GM23338 (cell line): ENCODE data around the gene FBXW8. TPM values are rescaled to one million over a fixed set of nuclear protein-coding genes. Genes with fewer than 3 reads are reported as not detected.

ENCODE experiments used
- ATAC-seq: fragments of 200-7000 bp; cut with Tn5 transposase; 3 replicates; pipeline ENCODE4 v1.9.1; 2020
- DNase-seq: peaks from one replicate; pipeline ENCODE4 v3.0.0-alpha.2; 2015; ENCODE audit warnings: low spot score
- H2AFZ ChIP-seq: fragments of 200-600 bp; sonication (generic); 2 replicates; pipeline ENCODE4 v1.8.0; 2016; ENCODE audit warnings: antibody characterized with exemption, mild to moderate bottlenecking, moderate library complexity
- H3F3A ChIP-seq: fragments of 200-600 bp; sonication (generic); replicated peaks from 2 replicates; pipeline ENCODE4 v1.8.0; 2017; ENCODE audit warnings: antibody characterized with exemption, mixed run types, low read depth
- H3K27ac ChIP-seq: fragments of 200-600 bp; sonication (generic); 2 replicates; pipeline ENCODE4 v1.6.1; 2016; ENCODE audit warnings: low read depth
- H3K27me3 ChIP-seq: fragments of 200-600 bp; sonication (generic); 2 replicates; pipeline ENCODE4 v1.8.0; 2016; ENCODE audit warnings: mild to moderate bottlenecking, mixed run types, moderate library complexity; ENCODE audit not compliant: insufficient read depth
- H3K36me3 ChIP-seq: fragments of 200-600 bp; sonication (generic); 2 replicates; pipeline ENCODE4 v1.8.0; 2016; ENCODE audit warnings: mild to moderate bottlenecking; ENCODE audit not compliant: insufficient read depth
- H3K4me1 ChIP-seq: fragments of 200-600 bp; sonication (generic); 2 replicates; pipeline ENCODE4 v1.8.0; 2016; ENCODE audit warnings: mild to moderate bottlenecking, moderate library complexity; ENCODE audit not compliant: insufficient read depth
- H3K4me2 ChIP-seq: fragments of 200-600 bp; sonication (generic); 2 replicates; pipeline ENCODE4 v1.7.1; 2017; ENCODE audit warnings: mixed run types
- H3K4me3 ChIP-seq: fragments of 200-600 bp; sonication (generic); 2 replicates; pipeline ENCODE4 v1.6.1; 2016; ENCODE audit warnings: mixed run types
- H3K79me2 ChIP-seq: fragments of 200-600 bp; sonication (generic); replicated peaks from 2 replicates; pipeline ENCODE4 v1.8.0; 2017; ENCODE audit warnings: mild to moderate bottlenecking; ENCODE audit not compliant: insufficient read depth
- H3K9me2 ChIP-seq: fragments of 200-600 bp; sonication (generic); 2 replicates; pipeline ENCODE4 v1.8.0; 2017; ENCODE audit not compliant: insufficient read depth
- H4K20me1 ChIP-seq: fragments of 200-600 bp; sonication (generic); replicated peaks from 2 replicates; pipeline ENCODE4 v1.8.0; 2017; ENCODE audit warnings: mild to moderate bottlenecking; ENCODE audit not compliant: insufficient read depth
- H3K27ac Mint-ChIP-seq: 2 replicates; pipeline ENCODE4 v1.8.0; 2020; ENCODE audit warnings: inconsistent platforms, mild to moderate bottlenecking, moderate library complexity, mixed read lengths
- H3K27me3 Mint-ChIP-seq: 3 replicates; pipeline ENCODE4 v1.8.0; 2022; ENCODE audit warnings: low read depth, mild to moderate bottlenecking, moderate library complexity, mixed read lengths, inconsistent platforms; ENCODE audit not compliant: insufficient read depth, poor library complexity
- H3K36me3 Mint-ChIP-seq: 3 replicates; pipeline ENCODE4 v1.8.0; 2021; ENCODE audit warnings: low read depth, mild to moderate bottlenecking, inconsistent platforms, moderate library complexity, mixed read lengths
- H3K4me1 Mint-ChIP-seq: 3 replicates; pipeline ENCODE4 v1.8.0; 2020; ENCODE audit warnings: mild to moderate bottlenecking, inconsistent platforms, mixed read lengths
- H3K4me3 Mint-ChIP-seq: 3 replicates; pipeline ENCODE4 v1.8.0; 2021; ENCODE audit warnings: moderate library complexity, mild to moderate bottlenecking, inconsistent platforms, mixed read lengths
- H3K9me3 Mint-ChIP-seq: 3 replicates; pipeline ENCODE4 v1.8.0; 2020; ENCODE audit warnings: moderate library complexity, mild to moderate bottlenecking, inconsistent platforms, mixed read lengths
- CREB1 ChIP-seq: fragments of 250-450 bp; sonication (Bioruptor Pico); IDR thresholded peaks from 2 replicates; pipeline ENCODE4 v1.5.0; 2020; ENCODE audit warnings: low read depth, mild to moderate bottlenecking, moderate library complexity
- EZH2 ChIP-seq: fragments of 200-600 bp; sonication (generic); IDR thresholded peaks from one replicate; pipeline ENCODE4 v1.8.0; 2017; ENCODE audit warnings: antibody characterized with exemption, mild to moderate bottlenecking, low read depth; ENCODE audit not compliant: unreplicated experiment
- EZH2phosphoT487 ChIP-seq: fragments of 200-600 bp; sonication (generic); IDR thresholded peaks from one replicate; pipeline ENCODE4 v1.8.1; 2018; ENCODE audit warnings: antibody characterized with exemption; ENCODE audit not compliant: unreplicated experiment
- JUNB ChIP-seq: IDR thresholded peaks from one replicate; pipeline ENCODE4 v1.6.1; 2016; ENCODE audit warnings: antibody characterized with exemption; ENCODE audit not compliant: unreplicated experiment
- NANOG ChIP-seq: IDR thresholded peaks from 2 replicates; pipeline ENCODE4 v1.6.1; 2016; ENCODE audit warnings: antibody characterized with exemption, borderline replicate concordance
- POLR2AphosphoS5 ChIP-seq: IDR thresholded peaks from 2 replicates; pipeline ENCODE4 v1.6.1; 2016; ENCODE audit warnings: antibody characterized with exemption, low read depth
- STAT1 ChIP-seq: IDR thresholded peaks from one replicate; pipeline ENCODE4 v1.6.1; 2016; ENCODE audit warnings: antibody characterized with exemption; ENCODE audit not compliant: unreplicated experiment
- ZNF114 ChIP-seq: fragments of 250-450 bp; sonication (Bioruptor Pico); IDR thresholded peaks from 2 replicates; pipeline ENCODE4 v1.5.0; 2020; ENCODE audit warnings: mild to moderate bottlenecking, moderate library complexity
- ZNF331 ChIP-seq: fragments of 250-450 bp; sonication (Bioruptor Pico); IDR thresholded peaks from 2 replicates; pipeline ENCODE4 v1.5.0; 2020; ENCODE audit warnings: low read depth, mild to moderate bottlenecking, moderate library complexity
- polyA plus RNA-seq: library from polyadenylated mRNA; unstranded; fragments of >200 nt; fragmentation: Nextera tagmentation; extraction: Ambion mirVana; gene quantifications from 2 replicates; pipeline ENCODE4 v1.2.1, GENCODE V29; 2016
- total RNA-seq: library from RNA; depleted of rRNA; stranded (reverse); fragments of >200 nt; shearing (Covaris generic); gene quantifications from 2 replicates; pipeline ENCODE4 v1.2.3, GENCODE V29; 2014
- TF ChIP-seq, protein P1 (sequence below), 2 experiments: fragments of 200-600 bp in 1 of 2; sonication (generic) in 1 of 2; conservative IDR thresholded peaks; 2 replicates each; pipeline versions ENCODE4 v1.5.1 to v1.6.1; 2016 to 2017; ENCODE audit warnings: antibody characterized with exemption in 2 of 2, low read depth in 2 of 2, mild to moderate bottlenecking in 2 of 2, moderate library complexity in 1 of 2
- TF ChIP-seq, protein P2 (sequence below): IDR thresholded peaks from one replicate; pipeline ENCODE4 v1.6.1; 2018; ENCODE audit warnings: antibody characterized with exemption; ENCODE audit not compliant: unreplicated experiment
- TF ChIP-seq, protein P3 (sequence below): fragments of 250-450 bp; sonication (Bioruptor Pico); IDR thresholded peaks from 2 replicates; pipeline ENCODE4 v1.5.0; 2020; ENCODE audit warnings: mild to moderate bottlenecking, moderate library complexity
- TF ChIP-seq, protein P4 (sequence below): IDR thresholded peaks from 2 replicates; pipeline ENCODE4 v1.6.1; 2016; ENCODE audit warnings: antibody characterized with exemption

FBXW8 gene
- total and polyA plus RNA-seq, 2 experiments from 2014 or later = 4.6 to 13.9 TPM

DNA sequence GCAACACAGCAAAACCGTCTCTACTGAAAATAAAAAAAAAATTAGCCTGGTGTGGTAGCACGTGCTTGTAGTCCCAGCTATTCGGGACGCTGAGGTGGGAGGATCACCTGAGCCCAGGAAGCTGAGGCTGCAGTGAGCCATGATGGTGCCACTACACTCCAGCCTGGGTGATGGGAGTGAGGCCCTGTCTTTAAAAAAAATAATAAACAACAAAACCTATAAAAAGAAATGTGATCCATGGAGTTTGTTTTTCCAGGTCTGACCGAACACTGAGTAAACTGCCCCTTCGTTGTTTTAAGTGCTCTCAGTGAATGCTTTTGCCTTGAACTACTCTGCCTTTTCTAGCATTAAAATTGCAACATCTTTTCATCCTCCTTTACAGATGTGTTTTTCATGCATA lies 111.7 kb downstream of the FBXW8 start:
- H3K4me3 Mint-ChIP-seq = no peak overlapping the region
- Histone ChIP-seq H2AFZ (no peak overlapping the region), H3K4me1 (no peaks in the 10 kb centered on the region), H3K4me3 (no peak overlapping the region), H3K9me2 (no peaks in the 10 kb centered on the region), H3K27me3 (no peaks in the 10 kb centered on the region), H3F3A (no peaks in the 10 kb centered on the region; the same call in 1 of the 2 replicates), H3K79me2 (0 out of 2 replicates have a peak, but pooled peaks cover 6% of the 10 kb centered on the region), H3K36me3 (no peaks in the 10 kb centered on the region), H4K20me1 (peaks cover 5% of the 10 kb centered on the region; the same call in 1 of the 2 replicates), H3K4me2 (no peak overlapping the region), H3K27ac (no peak overlapping the region)
- ATAC-seq = no peak
- H3K4me1 Mint-ChIP-seq = peaks cover 29% of the 10 kb centered on the region
- no peaks in the 10 kb centered on the region for H3K9me3 Mint-ChIP-seq
- peaks cover 27% of the 10 kb centered on the region; the same call in 2 of the 3 replicates for H3K36me3 Mint-ChIP-seq
- no peak for DNase-seq
- TF ChIP-seq, protein P1, sequence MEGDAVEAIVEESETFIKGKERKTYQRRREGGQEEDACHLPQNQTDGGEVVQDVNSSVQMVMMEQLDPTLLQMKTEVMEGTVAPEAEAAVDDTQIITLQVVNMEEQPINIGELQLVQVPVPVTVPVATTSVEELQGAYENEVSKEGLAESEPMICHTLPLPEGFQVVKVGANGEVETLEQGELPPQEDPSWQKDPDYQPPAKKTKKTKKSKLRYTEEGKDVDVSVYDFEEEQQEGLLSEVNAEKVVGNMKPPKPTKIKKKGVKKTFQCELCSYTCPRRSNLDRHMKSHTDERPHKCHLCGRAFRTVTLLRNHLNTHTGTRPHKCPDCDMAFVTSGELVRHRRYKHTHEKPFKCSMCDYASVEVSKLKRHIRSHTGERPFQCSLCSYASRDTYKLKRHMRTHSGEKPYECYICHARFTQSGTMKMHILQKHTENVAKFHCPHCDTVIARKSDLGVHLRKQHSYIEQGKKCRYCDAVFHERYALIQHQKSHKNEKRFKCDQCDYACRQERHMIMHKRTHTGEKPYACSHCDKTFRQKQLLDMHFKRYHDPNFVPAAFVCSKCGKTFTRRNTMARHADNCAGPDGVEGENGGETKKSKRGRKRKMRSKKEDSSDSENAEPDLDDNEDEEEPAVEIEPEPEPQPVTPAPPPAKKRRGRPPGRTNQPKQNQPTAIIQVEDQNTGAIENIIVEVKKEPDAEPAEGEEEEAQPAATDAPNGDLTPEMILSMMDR (conservative IDR thresholded peaks at IDR 0.05; ENCODE audit: low read depth in 2 of 2) = no peak
- no peak for TF ChIP-seq NANOG
- TF ChIP-seq, protein P2, sequence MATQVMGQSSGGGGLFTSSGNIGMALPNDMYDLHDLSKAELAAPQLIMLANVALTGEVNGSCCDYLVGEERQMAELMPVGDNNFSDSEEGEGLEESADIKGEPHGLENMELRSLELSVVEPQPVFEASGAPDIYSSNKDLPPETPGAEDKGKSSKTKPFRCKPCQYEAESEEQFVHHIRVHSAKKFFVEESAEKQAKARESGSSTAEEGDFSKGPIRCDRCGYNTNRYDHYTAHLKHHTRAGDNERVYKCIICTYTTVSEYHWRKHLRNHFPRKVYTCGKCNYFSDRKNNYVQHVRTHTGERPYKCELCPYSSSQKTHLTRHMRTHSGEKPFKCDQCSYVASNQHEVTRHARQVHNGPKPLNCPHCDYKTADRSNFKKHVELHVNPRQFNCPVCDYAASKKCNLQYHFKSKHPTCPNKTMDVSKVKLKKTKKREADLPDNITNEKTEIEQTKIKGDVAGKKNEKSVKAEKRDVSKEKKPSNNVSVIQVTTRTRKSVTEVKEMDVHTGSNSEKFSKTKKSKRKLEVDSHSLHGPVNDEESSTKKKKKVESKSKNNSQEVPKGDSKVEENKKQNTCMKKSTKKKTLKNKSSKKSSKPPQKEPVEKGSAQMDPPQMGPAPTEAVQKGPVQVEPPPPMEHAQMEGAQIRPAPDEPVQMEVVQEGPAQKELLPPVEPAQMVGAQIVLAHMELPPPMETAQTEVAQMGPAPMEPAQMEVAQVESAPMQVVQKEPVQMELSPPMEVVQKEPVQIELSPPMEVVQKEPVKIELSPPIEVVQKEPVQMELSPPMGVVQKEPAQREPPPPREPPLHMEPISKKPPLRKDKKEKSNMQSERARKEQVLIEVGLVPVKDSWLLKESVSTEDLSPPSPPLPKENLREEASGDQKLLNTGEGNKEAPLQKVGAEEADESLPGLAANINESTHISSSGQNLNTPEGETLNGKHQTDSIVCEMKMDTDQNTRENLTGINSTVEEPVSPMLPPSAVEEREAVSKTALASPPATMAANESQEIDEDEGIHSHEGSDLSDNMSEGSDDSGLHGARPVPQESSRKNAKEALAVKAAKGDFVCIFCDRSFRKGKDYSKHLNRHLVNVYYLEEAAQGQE = no peak
- no peak for TF ChIP-seq EZH2
- no peak for TF ChIP-seq STAT1
- TF ChIP-seq POLR2AphosphoS5 = no peak
- TF ChIP-seq, protein P3, sequence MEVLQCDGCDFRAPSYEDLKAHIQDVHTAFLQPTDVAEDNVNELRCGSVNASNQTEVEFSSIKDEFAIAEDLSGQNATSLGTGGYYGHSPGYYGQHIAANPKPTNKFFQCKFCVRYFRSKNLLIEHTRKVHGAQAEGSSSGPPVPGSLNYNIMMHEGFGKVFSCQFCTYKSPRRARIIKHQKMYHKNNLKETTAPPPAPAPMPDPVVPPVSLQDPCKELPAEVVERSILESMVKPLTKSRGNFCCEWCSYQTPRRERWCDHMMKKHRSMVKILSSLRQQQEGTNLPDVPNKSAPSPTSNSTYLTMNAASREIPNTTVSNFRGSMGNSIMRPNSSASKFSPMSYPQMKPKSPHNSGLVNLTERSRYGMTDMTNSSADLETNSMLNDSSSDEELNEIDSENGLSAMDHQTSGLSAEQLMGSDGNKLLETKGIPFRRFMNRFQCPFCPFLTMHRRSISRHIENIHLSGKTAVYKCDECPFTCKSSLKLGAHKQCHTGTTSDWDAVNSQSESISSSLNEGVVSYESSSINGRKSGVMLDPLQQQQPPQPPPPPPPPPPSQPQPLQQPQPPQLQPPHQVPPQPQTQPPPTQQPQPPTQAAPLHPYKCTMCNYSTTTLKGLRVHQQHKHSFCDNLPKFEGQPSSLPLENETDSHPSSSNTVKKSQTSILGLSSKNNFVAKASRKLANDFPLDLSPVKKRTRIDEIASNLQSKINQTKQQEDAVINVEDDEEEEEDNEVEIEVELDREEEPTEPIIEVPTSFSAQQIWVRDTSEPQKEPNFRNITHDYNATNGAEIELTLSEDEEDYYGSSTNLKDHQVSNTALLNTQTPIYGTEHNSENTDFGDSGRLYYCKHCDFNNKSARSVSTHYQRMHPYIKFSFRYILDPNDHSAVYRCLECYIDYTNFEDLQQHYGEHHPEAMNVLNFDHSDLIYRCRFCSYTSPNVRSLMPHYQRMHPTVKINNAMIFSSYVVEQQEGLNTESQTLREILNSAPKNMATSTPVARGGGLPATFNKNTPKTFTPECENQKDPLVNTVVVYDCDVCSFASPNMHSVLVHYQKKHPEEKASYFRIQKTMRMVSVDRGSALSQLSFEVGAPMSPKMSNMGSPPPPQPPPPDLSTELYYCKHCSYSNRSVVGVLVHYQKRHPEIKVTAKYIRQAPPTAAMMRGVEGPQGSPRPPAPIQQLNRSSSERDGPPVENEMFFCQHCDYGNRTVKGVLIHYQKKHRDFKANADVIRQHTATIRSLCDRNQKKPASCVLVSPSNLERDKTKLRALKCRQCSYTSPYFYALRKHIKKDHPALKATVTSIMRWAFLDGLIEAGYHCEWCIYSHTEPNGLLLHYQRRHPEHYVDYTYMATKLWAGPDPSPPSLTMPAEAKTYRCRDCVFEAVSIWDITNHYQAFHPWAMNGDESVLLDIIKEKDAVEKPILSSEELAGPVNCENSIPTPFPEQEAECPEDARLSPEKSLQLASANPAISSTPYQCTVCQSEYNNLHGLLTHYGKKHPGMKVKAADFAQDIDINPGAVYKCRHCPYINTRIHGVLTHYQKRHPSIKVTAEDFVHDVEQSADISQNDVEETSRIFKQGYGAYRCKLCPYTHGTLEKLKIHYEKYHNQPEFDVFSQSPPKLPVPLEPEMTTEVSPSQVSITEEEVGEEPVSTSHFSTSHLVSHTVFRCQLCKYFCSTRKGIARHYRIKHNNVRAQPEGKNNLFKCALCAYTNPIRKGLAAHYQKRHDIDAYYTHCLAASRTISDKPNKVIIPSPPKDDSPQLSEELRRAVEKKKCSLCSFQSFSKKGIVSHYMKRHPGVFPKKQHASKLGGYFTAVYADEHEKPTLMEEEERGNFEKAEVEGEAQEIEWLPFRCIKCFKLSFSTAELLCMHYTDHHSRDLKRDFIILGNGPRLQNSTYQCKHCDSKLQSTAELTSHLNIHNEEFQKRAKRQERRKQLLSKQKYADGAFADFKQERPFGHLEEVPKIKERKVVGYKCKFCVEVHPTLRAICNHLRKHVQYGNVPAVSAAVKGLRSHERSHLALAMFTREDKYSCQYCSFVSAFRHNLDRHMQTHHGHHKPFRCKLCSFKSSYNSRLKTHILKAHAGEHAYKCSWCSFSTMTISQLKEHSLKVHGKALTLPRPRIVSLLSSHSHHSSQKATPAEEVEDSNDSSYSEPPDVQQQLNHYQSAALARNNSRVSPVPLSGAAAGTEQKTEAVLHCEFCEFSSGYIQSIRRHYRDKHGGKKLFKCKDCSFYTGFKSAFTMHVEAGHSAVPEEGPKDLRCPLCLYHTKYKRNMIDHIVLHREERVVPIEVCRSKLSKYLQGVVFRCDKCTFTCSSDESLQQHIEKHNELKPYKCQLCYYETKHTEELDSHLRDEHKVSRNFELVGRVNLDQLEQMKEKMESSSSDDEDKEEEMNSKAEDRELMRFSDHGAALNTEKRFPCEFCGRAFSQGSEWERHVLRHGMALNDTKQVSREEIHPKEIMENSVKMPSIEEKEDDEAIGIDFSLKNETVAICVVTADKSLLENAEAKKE = no peak
- TF ChIP-seq ZNF331 (CRISPR knock-in tag) = no peak
- TF ChIP-seq, protein P4, sequence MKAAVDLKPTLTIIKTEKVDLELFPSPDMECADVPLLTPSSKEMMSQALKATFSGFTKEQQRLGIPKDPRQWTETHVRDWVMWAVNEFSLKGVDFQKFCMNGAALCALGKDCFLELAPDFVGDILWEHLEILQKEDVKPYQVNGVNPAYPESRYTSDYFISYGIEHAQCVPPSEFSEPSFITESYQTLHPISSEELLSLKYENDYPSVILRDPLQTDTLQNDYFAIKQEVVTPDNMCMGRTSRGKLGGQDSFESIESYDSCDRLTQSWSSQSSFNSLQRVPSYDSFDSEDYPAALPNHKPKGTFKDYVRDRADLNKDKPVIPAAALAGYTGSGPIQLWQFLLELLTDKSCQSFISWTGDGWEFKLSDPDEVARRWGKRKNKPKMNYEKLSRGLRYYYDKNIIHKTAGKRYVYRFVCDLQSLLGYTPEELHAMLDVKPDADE = no peak
- no peak for TF ChIP-seq EZH2phosphoT487
- no peak for TF ChIP-seq JUNB
- no peak for TF ChIP-seq ZNF114 (CRISPR knock-in tag)
- TF ChIP-seq CREB1 = no peak
- no peaks in the 10 kb centered on the region for H3K27me3 Mint-ChIP-seq
- no peak overlapping the region for H3K27ac Mint-ChIP-seq
